Right lung (tissue), 5 donors: ENCODE data around the gene GCKR. TPM values are rescaled to one million over a fixed set of nuclear protein-coding genes. Genes with fewer than 3 reads are reported as not detected.

Experiments
- DNase-seq, 2 donors: peaks; one replicate each; pipeline ENCODE4 v3.0.0-alpha.2; 2013
- polyA plus RNA-seq, 5 donors: library from polyadenylated mRNA; unstranded; fragments of 120-200 nt; gene quantifications; one replicate each; pipeline versions ENCODE4 v1.2.1 to v1.2.3, GENCODE V29; 2013; ENCODE audit warnings: inconsistent platforms in 1 of 5, low replicate concordance in 1 of 5; ENCODE audit not compliant: insufficient read length in 5 of 5, insufficient read depth in 1 of 5

Gene GCKR
- polyA plus RNA-seq, 5 donors = 0.55 to 2.3 (median 1.2) TPM

GRCh38 chr2:27572439-27572838 is 75.8 kb downstream of the GCKR start:
- DNase-seq = no peak

- no peak for DNase-seq
These were observed 76.4 kb downstream of the GCKR start for GRCh38 chr2:27572998-27573429.

Other genes starting within 250 kb of the GCKR start
- under 1 TPM; 0.24 to 0.61 (median 0.51) TPM for gene SLC30A3, start 233.8 kb upstream of the GCKR start, polyA plus RNA-seq
- gene DNAJC5G, start 221.4 kb upstream of the GCKR start, polyA plus RNA-seq = under 1 TPM in 4 of 5 donors, not detected in 1; 0.14 to 0.53 (median 0.30) TPM
- gene TRIM54, start 214.4 kb upstream of the GCKR start, polyA plus RNA-seq = 1 to 10 TPM in 1 of 5 donors, under 1 TPM in 1, not detected in 3; 0.13 to 4.3 TPM
- gene UCN, start 188.4 kb upstream of the GCKR start, polyA plus RNA-seq = 1 to 10 TPM; 1.1 to 3.4 (median 1.9) TPM
- 100 to 1,000 TPM in 1 of 5 donors, 10 to 100 TPM in 4; 80.7 to 114 (median 92.8) TPM for gene MPV17, start 173.7 kb upstream of the GCKR start, polyA plus RNA-seq
- gene GTF3C2, start 140.1 kb upstream of the GCKR start, polyA plus RNA-seq = 10 to 100 TPM; 55.7 to 65.1 (median 61.3) TPM
- 10 to 100 TPM; 50.6 to 61.7 (median 55.9) TPM for gene EIF2B4, start 126.5 kb upstream of the GCKR start, polyA plus RNA-seq
- gene SNX17, start 126.2 kb upstream of the GCKR start, polyA plus RNA-seq = 100 to 1,000 TPM in 2 of 5 donors, 10 to 100 TPM in 3; 83.8 to 120 (median 99.2) TPM
- 10 to 100 TPM; 12.4 to 23.3 (median 14.5) TPM for gene ZNF513, start 116.1 kb upstream of the GCKR start, polyA plus RNA-seq
- 10 to 100 TPM; 69.0 to 87.8 (median 82.8) TPM for gene PPM1G, start 87.2 kb upstream of the GCKR start, polyA plus RNA-seq
- gene NRBP1, start 68.2 kb upstream of the GCKR start, polyA plus RNA-seq = 100 to 1,000 TPM; 125 to 139 (median 135) TPM
- 10 to 100 TPM; 12.0 to 17.1 (median 12.9) TPM for gene KRTCAP3, start 54.5 kb upstream of the GCKR start, polyA plus RNA-seq
- gene IFT172, start 7.1 kb upstream of the GCKR start, polyA plus RNA-seq = 10 to 100 TPM; 41.1 to 52.5 (median 49.4) TPM
- 10 to 100 TPM; 13.4 to 17.1 (median 14.2) TPM for gene FNDC4, start 1.6 kb upstream of the GCKR start, polyA plus RNA-seq
- gene ZNF512, start 86.2 kb downstream of the GCKR start, polyA plus RNA-seq = 10 to 100 TPM; 61.9 to 89.3 (median 87.2) TPM
- 10 to 100 TPM; 11.6 to 15.9 (median 13.2) TPM for gene CCDC121, start 132.2 kb downstream of the GCKR start, polyA plus RNA-seq
- gene GPN1, start 132.2 kb downstream of the GCKR start, polyA plus RNA-seq = 10 to 100 TPM; 51.2 to 68.1 (median 64.2) TPM
- 10 to 100 TPM; 47.6 to 64.5 (median 59.9) TPM for gene SUPT7L, start 166.8 kb downstream of the GCKR start, polyA plus RNA-seq
- gene SLC4A1AP, start 167.1 kb downstream of the GCKR start, polyA plus RNA-seq = 10 to 100 TPM; 28.8 to 37.0 (median 34.3) TPM